RWPE2 (cell line): Measurements from ENCODE around the gene EPS15.

Experiments
- ATAC-seq: fragments of 200-7000 bp; cut with Tn5 transposase; 3 replicates; pipeline ENCODE4 v1.9.1; 2021; ENCODE audit warnings: low read depth
- DNase-seq: peaks from one replicate; pipeline ENCODE4 v3.0.0-alpha.2; 2020; ENCODE audit warnings: low spot score
- H3K27ac ChIP-seq: fragments of 450-650 bp; 2 replicates; pipeline ENCODE4 v1.5.1; 2017; ENCODE audit warnings: mild to moderate bottlenecking; ENCODE audit not compliant: poor library complexity, severe bottlenecking
- H3K27me3 ChIP-seq: fragments of 250-450 bp; sonication (Bioruptor Pico); 2 replicates; pipeline ENCODE4 v1.5.1; 2021; ENCODE audit warnings: mild to moderate bottlenecking, moderate library complexity; ENCODE audit not compliant: insufficient read depth, poor library complexity, severe bottlenecking
- H3K36me3 ChIP-seq: fragments of 250-450 bp; sonication (Bioruptor Pico); 2 replicates; pipeline ENCODE4 v1.5.1; 2020; ENCODE audit warnings: low read depth, mild to moderate bottlenecking, moderate library complexity
- H3K4me1 ChIP-seq: fragments of 250-450 bp; sonication (Bioruptor Pico); 2 replicates; pipeline ENCODE4 v1.5.1; 2021; ENCODE audit warnings: mild to moderate bottlenecking, moderate library complexity; ENCODE audit not compliant: insufficient read depth, poor library complexity, severe bottlenecking
- H3K4me3 ChIP-seq: fragments of 250-450 bp; sonication (Bioruptor Pico); 2 replicates; pipeline ENCODE4 v1.5.1; 2021; ENCODE audit warnings: mild to moderate bottlenecking, moderate library complexity; ENCODE audit not compliant: severe bottlenecking
- H3K9me3 ChIP-seq: fragments of 250-450 bp; sonication (Bioruptor Pico); 2 replicates; pipeline ENCODE4 v1.5.1; 2021; ENCODE audit warnings: mild to moderate bottlenecking, moderate library complexity; ENCODE audit not compliant: severe bottlenecking
- CTCF ChIP-seq: fragments of 450-650 bp; IDR thresholded peaks from one replicate; pipeline ENCODE4 v1.5.1; 2017; ENCODE audit warnings: mild to moderate bottlenecking, moderate library complexity; ENCODE audit not compliant: poor library complexity, severe bottlenecking

The EPS15 gene

GRCh38 chr1:51314974-51315373 lies 204.1 kb downstream of the EPS15 start:
- no peaks in the 10 kb centered on the region for H3K9me3 ChIP-seq
- no peak for TF ChIP-seq CTCF
- H3K4me3 ChIP-seq: no peak overlapping the region
- H3K27ac ChIP-seq: peak overlapping the region; percentile 61
- no peaks in the 10 kb centered on the region for H3K36me3 ChIP-seq
- no peak for ATAC-seq
- H3K27me3 ChIP-seq: no peaks in the 10 kb centered on the region
- peaks cover 16% of the 10 kb centered on the region for H3K4me1 ChIP-seq
- DNase-seq: no peak

- DNase-seq (no peak), ATAC-seq (peak; percentile 75)
- no peak for TF ChIP-seq CTCF
- H3K36me3 ChIP-seq: no peaks in the 10 kb centered on the region
- H3K27me3 ChIP-seq: no peaks in the 10 kb centered on the region
- H3K27ac ChIP-seq: peak overlapping the region; percentile 61
- peaks cover 16% of the 10 kb centered on the region for H3K4me1 ChIP-seq
- no peaks in the 10 kb centered on the region for H3K9me3 ChIP-seq
- no peak overlapping the region for H3K4me3 ChIP-seq
Measured at GRCh38 chr1:51313961-51314777, 204.9 kb downstream of the EPS15 start.

- ATAC-seq: no peak
- no peak for TF ChIP-seq CTCF
- peaks cover 16% of the 10 kb centered on the region for H3K4me1 ChIP-seq
- H3K36me3 ChIP-seq: no peaks in the 10 kb centered on the region
- no peaks in the 10 kb centered on the region for H3K9me3 ChIP-seq
- no peak overlapping the region for H3K4me3 ChIP-seq
- H3K27ac ChIP-seq: peak overlapping the region; percentile 61
- no peak for DNase-seq
- H3K27me3 ChIP-seq: no peaks in the 10 kb centered on the region
Measured at GRCh38 chr1:51313268-51313852, 205.7 kb downstream of the EPS15 start.

GRCh38 chr1:51312718-51313117 lies 206.3 kb downstream of the EPS15 start:
- DNase-seq (no peak), ATAC-seq (no peak)
- Histone ChIP-seq H3K27me3 (no peaks in the 10 kb centered on the region), H3K4me3 (no peak overlapping the region), H3K9me3 (no peaks in the 10 kb centered on the region), H3K27ac (no peak overlapping the region), H3K4me1 (peaks cover 16% of the 10 kb centered on the region), H3K36me3 (no peaks in the 10 kb centered on the region)
- TF ChIP-seq CTCF: no peak

GRCh38 chr1:51311826-51312225 lies 207.2 kb downstream of the EPS15 start:
- no peak for TF ChIP-seq CTCF
- Histone ChIP-seq H3K4me1 (peaks cover 16% of the 10 kb centered on the region), H3K27ac (no peak overlapping the region), H3K4me3 (no peak overlapping the region), H3K9me3 (no peaks in the 10 kb centered on the region), H3K27me3 (no peaks in the 10 kb centered on the region), H3K36me3 (no peaks in the 10 kb centered on the region)
- ATAC-seq: no peak
- DNase-seq: no peak
